A673 (cell line): ENCODE data around the gene ZNF831. TPM values are rescaled to one million over a fixed set of nuclear protein-coding genes. Genes with fewer than 3 reads are reported as not detected.

Experiments
- BruUV-seq: library from RNA; stranded (reverse); fragments of 400-500 nt; replicated peaks from 2 replicates; lab custom pipeline; 2021; lab: Mats Ljungman, UMichigan
- CTCF ChIA-PET: fragments of 300-600 bp; sonication (Branson Sonifier 250); formaldehyde crosslinking; loops from one replicate; lab custom pipeline; 2022; ENCODE audit warnings: antibody characterized with exemption; lab: Charles Lee
- POLR2A ChIA-PET: fragments of 300-600 bp; sonication (Branson Sonifier 250); formaldehyde crosslinking; loops from one replicate; lab custom pipeline; 2022; ENCODE audit warnings: antibody characterized with exemption; ENCODE audit not compliant: low non-redundant PET; lab: Charles Lee
- DNase-seq: peaks from one replicate; pipeline ENCODE4 v3.0.0-alpha.2; 2015; ENCODE audit warnings: low spot score
- H3K27ac ChIP-seq: fragments of 200-600 bp; sonication (generic); 2 replicates; pipeline ENCODE4 v1.5.1; 2016; ENCODE audit warnings: mixed run types, low read depth, mild to moderate bottlenecking, mixed read lengths, antibody characterized with exemption, low read length; ENCODE audit not compliant: poor library complexity, severe bottlenecking
- H3K27me3 ChIP-seq: fragments of 200-600 bp; sonication (generic); replicated peaks from 2 replicates; pipeline ENCODE4 v1.6.1; 2017; ENCODE audit warnings: mixed run types, low read depth, mild to moderate bottlenecking, mixed read lengths, antibody characterized with exemption, low read length; ENCODE audit not compliant: insufficient read depth, poor library complexity
- H3K36me3 ChIP-seq: fragments of 200-600 bp; sonication (generic); 2 replicates; pipeline ENCODE4 v1.6.1; 2016; ENCODE audit warnings: mixed run types, mild to moderate bottlenecking, mixed read lengths, antibody characterized with exemption, low read length; ENCODE audit not compliant: insufficient read depth, poor library complexity, severe bottlenecking
- H3K4me1 ChIP-seq: fragments of 200-600 bp; sonication (generic); 2 replicates; pipeline ENCODE4 v1.6.1; 2017; ENCODE audit warnings: mixed run types, mild to moderate bottlenecking, mixed read lengths, antibody characterized with exemption, low read length; ENCODE audit not compliant: insufficient read depth, poor library complexity, severe bottlenecking
- H3K4me3 ChIP-seq: fragments of 200-600 bp; sonication (generic); 2 replicates; pipeline ENCODE4 v1.5.1; 2016; ENCODE audit warnings: low read depth, mixed run types, mild to moderate bottlenecking, mixed read lengths, low read length; ENCODE audit not compliant: poor library complexity, severe bottlenecking
- H3K9me3 ChIP-seq: fragments of 200-600 bp; sonication (generic); 2 replicates; pipeline ENCODE4 v1.6.1; 2016; ENCODE audit warnings: mixed run types, low read depth, mild to moderate bottlenecking, mixed read lengths, antibody characterized with exemption, low read length; ENCODE audit not compliant: poor library complexity, severe bottlenecking
- EZH2 ChIP-seq: fragments of 200-600 bp; sonication (generic); IDR thresholded peaks from 2 replicates; pipeline ENCODE4 v1.6.1; 2017; ENCODE audit warnings: borderline replicate concordance, low read depth, mild to moderate bottlenecking, mixed read lengths, antibody characterized with exemption, low read length; ENCODE audit not compliant: poor library complexity, severe bottlenecking
- intact Hi-C: fragments of 100-400 bp; cut with micrococcal nuclease; formaldehyde crosslinking; loops from one replicate; pipeline ENCODE4 v1.10.0; 2022; ENCODE audit not compliant: unreplicated experiment
- total RNA-seq: library from RNA; stranded (reverse); gene quantifications from 2 replicates; pipeline ENCODE4 v1.2.3, GENCODE V29; 2021
- TF ChIP-seq, protein P1 (sequence below): fragments of 300-800, 200-600 bp; sonication (generic); conservative IDR thresholded peaks from 2 replicates; pipeline ENCODE4 v1.5.1; 2017; ENCODE audit warnings: low read depth, mild to moderate bottlenecking, antibody characterized with exemption, low read length, moderate library complexity, mixed read lengths

ZNF831 gene
- total RNA-seq, 1 experiment from 2014 or later, result not detected

GRCh38 chr20:59269411-59270025, 105.9 kb downstream of the ZNF831 start:
- no peak for DNase-seq
- intact Hi-C loops, result no loop called here
- Histone ChIP-seq H3K9me3 (no peaks in the 10 kb centered on the region), H3K4me3 (no peak overlapping the region), H3K27me3 (peaks cover 92% of the 10 kb centered on the region), H3K4me1 (no peaks in the 10 kb centered on the region), H3K27ac (no peak overlapping the region), H3K36me3 (no peaks in the 10 kb centered on the region)
- BruUV-seq, result no TSS peak
- POLR2A ChIA-PET, result interaction anchor here (0.6 kb wide), 1 partner anchor 1271 kb away, joined by 3 read pairs; no protein-coding TSS in a partner anchor
- TF ChIP-seq EZH2, result no peak
- TF ChIP-seq, protein P1, sequence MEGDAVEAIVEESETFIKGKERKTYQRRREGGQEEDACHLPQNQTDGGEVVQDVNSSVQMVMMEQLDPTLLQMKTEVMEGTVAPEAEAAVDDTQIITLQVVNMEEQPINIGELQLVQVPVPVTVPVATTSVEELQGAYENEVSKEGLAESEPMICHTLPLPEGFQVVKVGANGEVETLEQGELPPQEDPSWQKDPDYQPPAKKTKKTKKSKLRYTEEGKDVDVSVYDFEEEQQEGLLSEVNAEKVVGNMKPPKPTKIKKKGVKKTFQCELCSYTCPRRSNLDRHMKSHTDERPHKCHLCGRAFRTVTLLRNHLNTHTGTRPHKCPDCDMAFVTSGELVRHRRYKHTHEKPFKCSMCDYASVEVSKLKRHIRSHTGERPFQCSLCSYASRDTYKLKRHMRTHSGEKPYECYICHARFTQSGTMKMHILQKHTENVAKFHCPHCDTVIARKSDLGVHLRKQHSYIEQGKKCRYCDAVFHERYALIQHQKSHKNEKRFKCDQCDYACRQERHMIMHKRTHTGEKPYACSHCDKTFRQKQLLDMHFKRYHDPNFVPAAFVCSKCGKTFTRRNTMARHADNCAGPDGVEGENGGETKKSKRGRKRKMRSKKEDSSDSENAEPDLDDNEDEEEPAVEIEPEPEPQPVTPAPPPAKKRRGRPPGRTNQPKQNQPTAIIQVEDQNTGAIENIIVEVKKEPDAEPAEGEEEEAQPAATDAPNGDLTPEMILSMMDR, result no peak
- CTCF ChIA-PET, result interaction anchor here (0.7 kb wide), 1 partner anchor 180 kb away, joined by 7 read pairs; no protein-coding TSS in a partner anchor

GRCh38 chr20:59270380-59270779, 106.8 kb downstream of the ZNF831 start:
- POLR2A ChIA-PET, result no interaction called here

DNA sequence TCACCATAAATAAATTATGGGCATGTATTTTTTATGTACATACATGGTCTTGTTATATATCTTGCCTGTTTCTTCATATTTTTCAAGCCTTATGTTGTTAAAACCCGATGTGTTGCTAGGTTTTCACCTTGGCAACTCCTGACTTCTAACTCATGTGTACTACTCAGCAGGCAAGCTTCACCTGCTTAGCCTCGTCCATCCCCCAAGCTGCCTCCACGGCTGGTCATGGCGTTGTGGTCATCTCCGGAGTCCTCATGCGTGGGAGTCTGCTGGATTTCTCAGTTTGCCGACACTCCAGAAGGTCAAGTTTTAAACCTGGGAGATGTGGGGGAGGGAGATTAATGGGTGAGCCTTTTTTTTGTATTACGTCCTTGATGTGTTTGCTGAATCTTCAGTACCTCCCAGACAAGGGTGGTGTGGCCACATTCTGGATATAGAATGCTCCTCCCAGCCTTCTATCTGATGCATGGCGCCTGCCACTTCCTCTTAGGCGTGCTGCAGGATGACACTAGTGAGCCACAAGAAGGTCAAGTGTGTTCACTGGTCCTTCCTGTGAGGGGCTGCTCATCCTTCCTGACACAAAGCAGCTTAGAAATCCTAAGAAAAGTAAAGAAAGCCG, 110.2 kb downstream of the ZNF831 start:
- Histone ChIP-seq H3K4me3 (no peak overlapping the region), H3K27ac (no peak overlapping the region), H3K4me1 (no peaks in the 10 kb centered on the region), H3K36me3 (no peaks in the 10 kb centered on the region), H3K9me3 (no peaks in the 10 kb centered on the region), H3K27me3 (peaks cover 82% of the 10 kb centered on the region)
- intact Hi-C loops, result no loop called here
- CTCF ChIA-PET, result no interaction called here
- no peak for DNase-seq
- no TSS peak for BruUV-seq
- TF ChIP-seq, protein P1, result no peak
- no peak for TF ChIP-seq EZH2
- POLR2A ChIA-PET, result no interaction called here

More at GRCh38 chr20:59270380-59270779, 106.8 kb downstream of the ZNF831 start:
- no peaks in the 10 kb centered on the region for H3K4me1 ChIP-seq
- no peak for DNase-seq
- intact Hi-C loops, result no loop called here
- H3K9me3 ChIP-seq, result no peaks in the 10 kb centered on the region
- no TSS peak for BruUV-seq
- peaks cover 91% of the 10 kb centered on the region for H3K27me3 ChIP-seq
- H3K27ac ChIP-seq, result no peak overlapping the region
- no peak for TF ChIP-seq EZH2
- TF ChIP-seq, protein P1, result no peak
- no peak overlapping the region for H3K4me3 ChIP-seq
- CTCF ChIA-PET, result no interaction called here
- H3K36me3 ChIP-seq, result no peaks in the 10 kb centered on the region
